ENCODE results near the gene ZNF473.
"Not testable (repeated sequence)": the region's sequence is repeated elsewhere in the genome, so short reads cannot be mapped to it uniquely, and the experiment has no call there.

DNA sequence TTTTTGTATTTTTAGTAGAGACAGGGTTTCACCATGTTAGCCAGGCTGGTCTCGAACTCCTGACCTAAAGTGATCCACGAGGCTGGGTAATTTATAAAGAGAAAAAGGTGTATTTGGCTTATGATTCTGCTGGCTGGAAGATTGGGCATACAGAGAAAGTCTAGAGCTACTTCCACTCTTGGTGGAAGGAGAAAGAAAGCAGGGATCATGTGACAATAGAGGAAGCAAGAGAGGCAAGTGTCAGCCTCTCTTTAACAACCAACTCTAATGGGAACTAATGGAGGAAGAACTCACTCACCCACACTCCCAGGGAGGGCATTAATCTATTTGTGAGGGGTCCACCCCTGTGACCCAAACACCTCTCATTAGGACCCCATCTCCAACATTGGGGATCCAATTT, 58.6 kb downstream of the ZNF473 start:
- TF ChIP-seq, protein P1, sequence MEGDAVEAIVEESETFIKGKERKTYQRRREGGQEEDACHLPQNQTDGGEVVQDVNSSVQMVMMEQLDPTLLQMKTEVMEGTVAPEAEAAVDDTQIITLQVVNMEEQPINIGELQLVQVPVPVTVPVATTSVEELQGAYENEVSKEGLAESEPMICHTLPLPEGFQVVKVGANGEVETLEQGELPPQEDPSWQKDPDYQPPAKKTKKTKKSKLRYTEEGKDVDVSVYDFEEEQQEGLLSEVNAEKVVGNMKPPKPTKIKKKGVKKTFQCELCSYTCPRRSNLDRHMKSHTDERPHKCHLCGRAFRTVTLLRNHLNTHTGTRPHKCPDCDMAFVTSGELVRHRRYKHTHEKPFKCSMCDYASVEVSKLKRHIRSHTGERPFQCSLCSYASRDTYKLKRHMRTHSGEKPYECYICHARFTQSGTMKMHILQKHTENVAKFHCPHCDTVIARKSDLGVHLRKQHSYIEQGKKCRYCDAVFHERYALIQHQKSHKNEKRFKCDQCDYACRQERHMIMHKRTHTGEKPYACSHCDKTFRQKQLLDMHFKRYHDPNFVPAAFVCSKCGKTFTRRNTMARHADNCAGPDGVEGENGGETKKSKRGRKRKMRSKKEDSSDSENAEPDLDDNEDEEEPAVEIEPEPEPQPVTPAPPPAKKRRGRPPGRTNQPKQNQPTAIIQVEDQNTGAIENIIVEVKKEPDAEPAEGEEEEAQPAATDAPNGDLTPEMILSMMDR (IDR thresholded peaks at IDR 0.05), result not testable (repeated sequence)
- not testable (repeated sequence) for TF ChIP-seq REST (IDR thresholded peaks at IDR 0.05; ENCODE audit: insufficient read depth in 1 of 2, low read depth in 2 of 2, low read length in 1 of 2); POLR2AphosphoS5 (IDR thresholded peaks at IDR 0.05; ENCODE audit: low read depth, low read length); SIN3A (IDR thresholded peaks at IDR 0.05; ENCODE audit: borderline replicate concordance, insufficient read depth, low read depth, low read length)

Measured in Panc1 (cell line).